ENCODE data around the gene SP6. TPM values are rescaled to one million over a fixed set of nuclear protein-coding genes. Genes with fewer than 3 reads are reported as not detected.
A peak's percentile ranks its signal among the peaks of the same experiment; 100 is the strongest.

SP6 gene
- total RNA-seq, 1 donor: under 0.01 TPM

DNA sequence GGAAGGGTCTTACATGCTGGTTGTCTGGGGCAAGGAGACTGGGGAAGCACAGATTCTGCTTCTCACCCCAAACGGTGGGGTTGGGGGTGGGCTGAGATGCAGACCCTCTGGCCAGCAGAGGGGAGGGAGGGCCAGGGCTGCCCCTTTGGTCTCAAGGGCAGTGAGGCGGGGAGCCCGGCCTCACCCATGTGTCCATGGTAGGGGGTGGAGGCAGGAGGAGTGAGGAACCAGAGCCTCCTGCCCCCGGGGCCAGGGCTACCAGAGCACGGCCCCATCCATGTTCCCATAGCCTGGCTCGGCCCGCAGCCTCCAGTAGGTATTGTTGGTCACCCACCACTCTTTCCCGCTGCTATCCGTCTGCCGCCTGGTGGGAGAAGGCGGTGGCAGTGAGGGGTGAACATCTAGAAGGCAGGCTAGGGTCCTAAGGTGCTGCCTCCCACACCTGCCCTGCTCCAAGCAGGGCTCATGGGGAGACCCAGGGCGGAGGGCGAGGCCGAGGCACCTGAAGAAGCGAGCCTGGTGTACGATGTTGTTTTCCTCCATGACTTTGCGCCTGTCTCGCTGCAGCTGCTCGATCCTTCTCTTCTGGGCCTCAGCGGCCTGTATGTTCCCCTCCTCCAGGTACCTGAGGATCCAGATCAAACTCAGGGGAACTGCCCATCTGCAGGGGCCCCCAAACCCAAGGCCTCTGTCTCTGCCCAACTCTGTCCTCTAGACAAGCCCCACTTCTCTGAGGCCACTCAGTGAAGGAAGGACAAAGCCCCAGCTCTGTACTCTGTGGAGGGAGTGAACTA is 42.7 kb downstream of the SP6 start:
- Histone ChIP-seq H3K36me3 (ENCODE audit: insufficient read depth, low read length) (peaks cover 32% of the 10 kb centered on the region), H4K20me1 (ENCODE audit: insufficient read depth, low read length) (peaks cover 36% of the 10 kb centered on the region), H2AFZ (ENCODE audit: low read length) (no peak overlapping the region), H3K79me2 (ENCODE audit: insufficient read depth, low read length) (no peaks in the 10 kb centered on the region), H3K4me1 (ENCODE audit: insufficient read depth, low read length) (peaks cover 10% of the 10 kb centered on the region), H3K4me3 (ENCODE audit: insufficient read depth, low read length) (no peak overlapping the region), H3K9me3 (ENCODE audit: low read depth, low read length) (no peaks in the 10 kb centered on the region), H3K4me2 (ENCODE audit: insufficient read depth, low read length) (no peak overlapping the region), H3K27me3 (ENCODE audit: insufficient read depth, low read length) (peaks cover 16% of the 10 kb centered on the region), H3K27ac (ENCODE audit: low read depth, low read length) (no peak overlapping the region)
- TF ChIP-seq, protein P1, sequence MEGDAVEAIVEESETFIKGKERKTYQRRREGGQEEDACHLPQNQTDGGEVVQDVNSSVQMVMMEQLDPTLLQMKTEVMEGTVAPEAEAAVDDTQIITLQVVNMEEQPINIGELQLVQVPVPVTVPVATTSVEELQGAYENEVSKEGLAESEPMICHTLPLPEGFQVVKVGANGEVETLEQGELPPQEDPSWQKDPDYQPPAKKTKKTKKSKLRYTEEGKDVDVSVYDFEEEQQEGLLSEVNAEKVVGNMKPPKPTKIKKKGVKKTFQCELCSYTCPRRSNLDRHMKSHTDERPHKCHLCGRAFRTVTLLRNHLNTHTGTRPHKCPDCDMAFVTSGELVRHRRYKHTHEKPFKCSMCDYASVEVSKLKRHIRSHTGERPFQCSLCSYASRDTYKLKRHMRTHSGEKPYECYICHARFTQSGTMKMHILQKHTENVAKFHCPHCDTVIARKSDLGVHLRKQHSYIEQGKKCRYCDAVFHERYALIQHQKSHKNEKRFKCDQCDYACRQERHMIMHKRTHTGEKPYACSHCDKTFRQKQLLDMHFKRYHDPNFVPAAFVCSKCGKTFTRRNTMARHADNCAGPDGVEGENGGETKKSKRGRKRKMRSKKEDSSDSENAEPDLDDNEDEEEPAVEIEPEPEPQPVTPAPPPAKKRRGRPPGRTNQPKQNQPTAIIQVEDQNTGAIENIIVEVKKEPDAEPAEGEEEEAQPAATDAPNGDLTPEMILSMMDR (IDR thresholded peaks at IDR 0.05; ENCODE audit: extremely low read depth, low read depth, low read length): no peak
- no peak for DNase-seq (ENCODE audit: insufficient read length, low spot score, missing footprints)

DNA sequence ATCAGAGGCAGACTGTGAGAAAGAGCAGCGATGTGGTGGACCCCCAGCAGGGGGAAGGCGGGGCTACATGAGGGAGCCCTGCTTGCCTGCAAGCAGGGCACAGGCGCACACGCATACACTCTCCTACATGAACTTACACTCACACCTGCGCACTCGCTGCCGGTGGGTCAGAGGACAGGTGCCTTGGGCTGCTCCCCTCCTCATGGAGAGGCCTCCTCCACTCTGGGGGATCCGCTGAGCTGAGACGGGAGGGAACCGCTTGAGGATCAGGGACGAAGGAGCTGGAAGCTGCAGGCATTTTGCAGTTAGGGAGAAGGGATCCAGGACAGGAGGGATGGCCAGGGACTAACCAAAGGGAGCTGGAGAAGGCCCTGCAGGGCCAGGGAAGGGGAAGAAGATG is 43.5 kb downstream of the SP6 start:
- DNase-seq (ENCODE audit: insufficient read length, low spot score, missing footprints): peak; percentile 22
- Histone ChIP-seq H3K4me1 (ENCODE audit: insufficient read depth, low read length) (peaks cover 10% of the 10 kb centered on the region), H3K79me2 (ENCODE audit: insufficient read depth, low read length) (no peaks in the 10 kb centered on the region), H4K20me1 (ENCODE audit: insufficient read depth, low read length) (peaks cover 33% of the 10 kb centered on the region), H3K27me3 (ENCODE audit: insufficient read depth, low read length) (peaks cover 19% of the 10 kb centered on the region), H3K9me3 (ENCODE audit: low read depth, low read length) (no peaks in the 10 kb centered on the region), H3K36me3 (ENCODE audit: insufficient read depth, low read length) (peaks cover 29% of the 10 kb centered on the region), H2AFZ (ENCODE audit: low read length) (no peak overlapping the region), H3K27ac (ENCODE audit: low read depth, low read length) (no peak overlapping the region), H3K4me2 (ENCODE audit: insufficient read depth, low read length) (no peak overlapping the region), H3K4me3 (ENCODE audit: insufficient read depth, low read length) (no peak overlapping the region)
- TF ChIP-seq, protein P1 (IDR thresholded peaks at IDR 0.05; ENCODE audit: extremely low read depth, low read depth, low read length): no peak

DNA sequence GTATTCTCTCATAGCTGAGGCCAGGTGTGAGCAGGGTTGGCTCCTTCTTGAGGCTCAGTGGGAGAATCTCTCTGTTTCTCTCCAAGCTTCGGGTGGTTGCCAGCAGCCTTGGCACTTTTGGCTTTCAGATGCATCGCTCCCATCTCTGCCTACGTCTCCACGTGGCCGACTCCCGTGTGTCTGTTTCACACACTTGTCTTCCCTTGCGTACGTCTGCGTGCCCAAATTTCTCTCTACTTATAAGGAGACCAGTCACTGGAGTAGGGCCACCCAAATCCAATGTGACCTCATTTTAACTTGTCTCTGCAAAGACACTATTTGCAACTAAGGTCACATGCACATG is 44.1 kb downstream of the SP6 start:
- no peak overlapping the region for H2AFZ ChIP-seq (ENCODE audit: low read length)
- no peak overlapping the region for H3K4me3 ChIP-seq (ENCODE audit: insufficient read depth, low read length)
- peaks cover 10% of the 10 kb centered on the region for H3K4me1 ChIP-seq (ENCODE audit: insufficient read depth, low read length)
- no peak overlapping the region for H3K4me2 ChIP-seq (ENCODE audit: insufficient read depth, low read length)
- peaks cover 19% of the 10 kb centered on the region for H3K27me3 ChIP-seq (ENCODE audit: insufficient read depth, low read length)
- H3K36me3 ChIP-seq (ENCODE audit: insufficient read depth, low read length): peaks cover 29% of the 10 kb centered on the region
- H3K27ac ChIP-seq (ENCODE audit: low read depth, low read length): no peak overlapping the region
- TF ChIP-seq, protein P1 (IDR thresholded peaks at IDR 0.05; ENCODE audit: extremely low read depth, low read depth, low read length): no peak
- H3K9me3 ChIP-seq (ENCODE audit: low read depth, low read length): no peaks in the 10 kb centered on the region
- H3K79me2 ChIP-seq (ENCODE audit: insufficient read depth, low read length): no peaks in the 10 kb centered on the region
- peak; percentile 71 for DNase-seq (ENCODE audit: insufficient read length, low spot score, missing footprints)
- peaks cover 33% of the 10 kb centered on the region for H4K20me1 ChIP-seq (ENCODE audit: insufficient read depth, low read length)

DNA sequence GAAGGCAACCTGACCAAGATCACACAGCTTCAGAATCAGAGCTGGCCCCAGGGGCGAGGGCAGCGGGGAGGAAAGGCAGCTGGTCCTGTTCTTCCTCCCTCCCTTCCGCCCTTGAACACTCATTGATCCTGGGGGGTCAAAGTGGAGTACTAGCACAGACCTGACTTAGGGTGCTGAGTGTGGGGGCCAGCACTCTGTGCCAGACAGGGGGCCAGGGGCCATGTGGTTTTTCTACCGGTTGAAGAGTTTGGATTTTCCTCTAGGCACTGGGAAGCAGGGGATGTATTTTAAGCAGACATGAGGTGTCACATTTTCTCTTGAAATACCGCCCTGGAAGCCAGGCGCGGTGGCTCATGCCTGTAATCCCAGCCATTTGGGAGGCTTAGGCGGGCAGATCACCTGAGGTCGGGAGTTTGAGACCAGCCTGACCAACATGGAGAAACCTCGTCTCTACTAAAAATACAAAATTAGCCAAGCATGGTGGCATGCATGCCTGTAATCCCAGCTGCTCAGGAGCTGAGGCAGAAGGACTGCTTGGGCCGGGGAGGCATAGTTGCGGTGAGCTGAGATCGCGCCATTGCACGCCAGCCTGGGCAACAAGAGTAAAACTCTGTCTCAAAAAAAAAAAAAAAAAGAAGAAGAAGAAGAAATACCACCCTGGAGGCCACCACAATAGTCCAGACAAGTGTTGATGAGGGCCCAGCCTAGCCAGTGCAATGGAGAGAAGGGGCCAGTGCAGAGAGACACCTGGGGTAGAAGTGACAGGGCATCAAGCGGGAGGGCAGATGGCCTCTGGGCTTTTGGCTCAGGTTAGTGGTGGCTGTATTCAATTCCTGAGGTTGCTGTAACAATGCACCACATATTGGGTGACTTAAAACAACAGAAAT is 44.7 kb downstream of the SP6 start:
- TF ChIP-seq, protein P1 (IDR thresholded peaks at IDR 0.05; ENCODE audit: extremely low read depth, low read depth, low read length): no peak
- peaks cover 29% of the 10 kb centered on the region for H3K36me3 ChIP-seq (ENCODE audit: insufficient read depth, low read length)
- peaks cover 10% of the 10 kb centered on the region for H3K4me1 ChIP-seq (ENCODE audit: insufficient read depth, low read length)
- H3K4me2 ChIP-seq (ENCODE audit: insufficient read depth, low read length): no peak overlapping the region
- H3K9me3 ChIP-seq (ENCODE audit: low read depth, low read length): no peaks in the 10 kb centered on the region
- peaks cover 30% of the 10 kb centered on the region for H4K20me1 ChIP-seq (ENCODE audit: insufficient read depth, low read length)
- no peak overlapping the region for H3K27ac ChIP-seq (ENCODE audit: low read depth, low read length)
- DNase-seq (ENCODE audit: insufficient read length, low spot score, missing footprints): no peak
- peaks cover 20% of the 10 kb centered on the region for H3K27me3 ChIP-seq (ENCODE audit: insufficient read depth, low read length)
- H3K79me2 ChIP-seq (ENCODE audit: insufficient read depth, low read length): no peaks in the 10 kb centered on the region
- no peak overlapping the region for H3K4me3 ChIP-seq (ENCODE audit: insufficient read depth, low read length)
- no peak overlapping the region for H2AFZ ChIP-seq (ENCODE audit: low read length)

Data from osteoblast (primary cell).